NCI-H146 treated with DMSO at 0.1 percent for 48 hours (cell line): Measurements from ENCODE around the gene PRAC2.

Experiments
- DNase-seq: peaks from one replicate; lab custom pipeline; 2025; ENCODE audit not compliant: unreplicated experiment; lab: John Stamatoyannopoulos, UW

The PRAC2 gene

DNA sequence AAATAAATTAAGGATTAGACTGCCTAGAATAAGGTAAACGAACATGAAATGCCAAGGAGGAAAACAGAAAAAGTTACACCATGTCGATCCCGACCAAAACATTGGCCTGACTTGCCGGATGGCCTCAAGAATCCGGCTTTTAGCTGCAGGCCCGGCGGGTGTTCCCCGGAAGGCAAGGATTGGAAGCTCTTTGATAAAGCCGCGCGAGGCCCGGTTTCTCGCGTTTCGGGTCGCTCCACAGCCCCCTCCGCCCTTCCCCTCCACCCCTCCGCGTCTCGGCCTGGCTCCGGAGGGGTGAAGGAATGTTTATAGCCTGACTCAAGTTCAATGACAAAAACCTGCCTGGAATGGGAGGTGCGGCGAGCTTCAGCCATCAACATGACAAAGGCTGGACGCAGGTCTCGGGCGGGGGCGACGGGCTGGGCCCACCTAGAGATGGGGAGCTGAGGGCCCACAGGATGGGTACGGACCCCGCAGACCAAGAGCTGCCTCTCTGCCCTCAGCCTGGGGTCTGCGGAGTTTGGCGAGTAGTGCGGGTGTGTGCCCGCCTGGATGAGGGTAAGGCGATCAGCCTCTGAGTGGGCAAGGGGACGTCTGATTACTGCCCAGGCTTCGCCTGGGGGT, 3.2 kb upstream of the PRAC2 start:
- no peak for DNase-seq

DNA sequence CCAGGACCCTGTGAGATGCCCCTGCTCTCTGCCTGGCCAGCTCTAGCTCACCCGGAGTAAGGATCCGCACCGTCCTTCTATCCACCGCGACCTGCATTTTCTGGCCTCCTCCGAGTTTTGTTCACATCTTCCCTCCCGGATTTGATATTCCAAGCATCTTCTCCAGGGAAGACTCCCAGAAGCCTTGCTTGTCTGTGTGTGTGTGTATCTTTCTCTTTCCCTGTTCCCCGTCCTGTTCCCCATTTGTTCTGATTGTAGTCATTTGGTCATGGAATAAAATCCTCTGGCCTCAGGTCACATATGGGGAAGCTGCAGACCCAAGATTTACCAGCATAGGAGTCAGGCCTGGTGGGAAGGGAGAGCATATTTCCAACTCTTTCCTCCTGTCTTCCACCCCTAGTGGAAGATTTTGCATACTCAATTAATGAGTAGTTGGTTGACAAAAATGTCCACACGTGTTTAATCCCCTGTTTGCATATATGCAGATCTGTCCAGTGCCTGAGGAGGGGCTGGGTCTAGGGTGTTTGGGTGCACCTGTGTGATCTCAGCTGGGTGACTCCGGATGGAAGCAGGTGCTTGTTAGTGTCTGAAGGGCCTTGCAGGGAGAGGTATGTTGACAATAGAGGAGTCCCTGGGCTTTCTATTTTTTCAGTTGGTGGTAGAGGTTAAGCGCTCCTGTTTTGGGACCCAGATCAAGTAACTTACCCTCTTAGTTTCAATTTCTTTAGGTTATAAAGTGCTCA, 2.5 kb upstream of the PRAC2 start:
- DNase-seq: no peak

- no peak for DNase-seq
These were observed 2.0 kb upstream of the PRAC2 start for GRCh38 chr17:48721009-48721402.

DNA sequence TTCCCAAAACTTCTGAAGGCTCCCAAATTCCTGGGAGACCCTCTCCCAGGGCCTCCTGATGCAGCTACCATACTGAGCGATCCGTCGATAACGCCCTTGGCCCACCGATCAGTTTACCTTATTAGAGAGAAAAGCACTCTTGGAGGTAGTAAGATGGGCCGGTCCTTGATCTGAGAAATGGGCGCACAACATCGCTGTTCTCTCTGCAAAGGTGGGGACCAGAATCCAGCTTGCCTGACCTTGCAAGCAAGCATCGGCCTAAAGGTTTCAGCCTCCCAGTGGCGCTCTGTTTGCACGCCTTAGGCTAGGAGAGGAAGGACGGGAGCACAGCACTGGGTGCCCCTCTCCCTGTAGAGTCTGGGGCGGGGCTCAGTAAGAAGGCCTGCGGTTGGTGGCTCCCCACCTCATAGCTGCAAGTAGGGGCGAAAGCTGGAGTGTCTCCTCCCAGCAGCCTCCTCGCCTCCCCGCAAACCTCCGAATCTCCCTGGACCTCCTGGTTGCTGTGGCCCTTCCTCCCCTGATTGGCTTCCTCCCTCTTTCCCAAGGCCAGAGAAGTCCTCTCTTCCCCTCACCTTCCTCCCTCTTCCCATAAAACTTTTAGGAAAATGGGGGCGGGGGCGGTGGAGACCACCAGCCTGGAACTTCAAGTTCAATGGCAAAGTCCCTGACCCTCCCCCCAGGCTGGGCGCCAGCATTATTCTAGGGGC, 631 bp upstream of the PRAC2 start, which contains the start of gene PRAC1:
PRAC1 (minus strand) TSS at position 318 of the 707 bp plus-strand sequence; CDS start at position 192, 126 bp downstream.
- no peak for DNase-seq

DNA sequence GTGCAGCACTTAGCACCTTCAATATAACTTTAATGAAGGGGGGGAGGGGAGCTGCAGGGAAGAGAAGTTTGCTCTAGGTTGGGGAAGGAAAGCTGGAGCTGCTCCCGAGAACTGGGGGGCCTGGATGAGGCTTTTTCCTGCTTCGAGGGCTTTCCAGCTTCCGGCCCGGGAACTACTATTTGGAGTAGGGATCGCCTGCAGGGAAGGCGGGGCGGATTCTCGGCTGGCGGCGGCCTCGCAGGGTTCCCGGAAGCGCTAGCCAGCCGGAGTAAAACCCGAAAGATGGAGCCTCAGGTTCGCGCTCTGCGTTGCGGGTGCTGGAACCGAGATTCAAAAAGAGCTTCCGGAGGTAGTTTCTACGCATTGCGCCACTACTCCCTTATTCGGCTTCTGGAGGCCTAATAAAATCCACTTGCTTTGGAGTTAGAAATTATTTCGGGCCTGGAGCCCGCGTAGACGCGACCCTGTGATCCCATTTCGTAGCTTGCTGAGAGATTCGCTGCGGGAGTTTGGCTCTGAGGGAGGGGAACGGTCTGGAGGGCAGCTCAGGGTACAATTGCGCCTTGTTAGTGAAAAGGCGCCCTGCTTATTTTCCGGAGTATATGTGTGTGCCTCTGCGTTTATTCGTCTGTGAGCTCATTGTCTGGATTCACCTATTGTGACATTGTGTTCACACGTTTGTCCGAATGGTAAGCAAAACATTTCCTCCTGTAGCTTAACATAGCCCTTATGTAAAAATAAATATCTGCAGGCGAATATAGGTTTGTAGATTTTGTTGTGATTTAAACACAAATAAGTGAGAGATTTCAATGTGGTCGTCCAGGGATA, 652 bp downstream of the PRAC2 start:
- DNase-seq: no peak

- no peak for DNase-seq
These were observed 1.4 kb downstream of the PRAC2 start for GRCh38 chr17:48724251-48725003.

DNA sequence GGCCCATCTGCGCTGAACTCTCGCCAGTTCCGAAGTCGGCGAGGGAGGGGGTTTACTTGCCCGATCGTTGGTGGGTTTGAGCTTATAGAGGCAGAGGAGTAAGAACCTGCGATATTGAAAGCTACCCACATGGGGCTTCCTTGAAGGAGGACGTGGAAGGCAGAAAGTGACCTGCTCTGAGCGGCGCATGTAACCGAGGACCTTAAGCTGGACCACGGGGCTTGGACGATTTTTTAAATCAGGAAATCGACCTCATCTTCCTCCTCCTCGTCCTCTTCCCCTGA, 2.0 kb downstream of the PRAC2 start:
- no peak for DNase-seq

DNA sequence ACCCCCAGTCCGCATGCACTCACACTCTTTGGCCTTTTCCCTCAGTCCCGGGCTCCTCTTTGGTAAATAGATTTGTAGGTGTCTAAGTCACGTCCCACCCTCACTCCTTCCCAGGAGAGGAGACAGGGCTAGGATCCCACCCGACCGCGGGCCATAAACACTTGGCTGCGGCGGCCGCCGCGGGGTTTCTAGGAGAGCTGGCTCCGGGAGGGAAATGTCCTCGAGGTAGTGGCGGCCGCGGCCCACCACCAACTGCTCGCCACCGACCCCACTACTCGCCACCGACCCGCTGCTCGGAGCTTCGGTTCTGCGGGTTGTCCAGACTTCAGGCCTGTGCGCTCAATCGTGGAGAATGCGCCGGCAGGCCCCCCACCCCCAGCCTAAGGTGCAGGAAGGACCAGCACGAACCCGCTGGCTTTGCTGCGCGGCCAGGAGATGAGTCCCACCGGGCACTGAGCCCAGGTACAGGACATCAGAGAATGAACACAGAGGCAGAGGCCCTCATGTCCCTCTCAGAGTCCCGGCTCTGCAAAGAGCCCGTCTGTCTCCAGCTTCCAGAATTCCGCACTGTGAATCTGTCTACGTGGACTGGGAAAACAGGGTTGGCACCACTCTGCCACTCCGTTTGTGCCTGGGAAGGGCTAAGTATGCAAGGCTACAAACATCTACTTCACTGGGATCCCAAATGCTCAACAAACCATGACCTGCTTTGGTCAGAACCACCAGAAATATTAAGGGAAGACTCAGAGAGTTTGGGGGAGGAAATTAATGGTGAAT, 2.5 kb downstream of the PRAC2 start:
- no peak for DNase-seq

DNA sequence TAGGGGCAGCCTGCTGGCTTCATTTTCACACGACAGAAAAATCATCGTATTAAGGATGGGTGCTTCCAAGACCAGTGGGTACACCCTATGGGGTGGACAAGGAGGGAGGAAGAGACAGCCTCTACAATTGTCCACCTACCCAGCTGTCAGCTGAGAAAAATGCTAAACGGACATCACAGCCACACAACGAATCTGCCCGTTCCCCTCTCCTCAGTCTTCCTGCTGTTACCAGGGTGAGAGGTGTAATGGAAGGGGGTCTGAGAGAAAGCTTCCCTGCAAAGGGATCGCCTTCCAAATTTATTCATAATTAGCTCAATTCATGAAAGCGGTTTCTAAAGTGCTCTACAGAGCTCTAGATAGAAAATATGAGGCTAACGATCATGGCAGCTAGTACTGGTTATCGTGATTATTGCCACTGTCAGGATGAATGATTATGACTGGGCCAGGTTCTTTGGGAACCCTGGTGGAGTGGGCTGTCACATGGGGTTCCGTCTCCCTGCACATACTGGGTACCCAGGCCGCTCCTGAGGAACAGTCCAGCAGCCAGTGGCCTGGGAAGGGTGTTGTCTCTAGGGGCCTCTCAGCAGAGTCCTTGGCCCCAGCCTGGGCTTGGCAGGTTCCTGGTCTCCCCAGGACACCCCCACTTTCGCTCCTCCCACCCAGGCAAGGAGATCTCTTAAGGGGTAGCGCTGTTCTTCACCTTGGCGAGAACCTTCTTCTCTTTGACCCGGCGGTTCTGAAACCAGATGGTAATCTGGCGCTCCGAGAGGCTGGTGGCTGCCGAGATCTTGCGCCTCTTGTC, 3.3 kb downstream of the PRAC2 start:
- DNase-seq: no peak

GRCh38 chr17:48726916-48727286, 3.9 kb downstream of the PRAC2 start:
- DNase-seq: no peak

DNA sequence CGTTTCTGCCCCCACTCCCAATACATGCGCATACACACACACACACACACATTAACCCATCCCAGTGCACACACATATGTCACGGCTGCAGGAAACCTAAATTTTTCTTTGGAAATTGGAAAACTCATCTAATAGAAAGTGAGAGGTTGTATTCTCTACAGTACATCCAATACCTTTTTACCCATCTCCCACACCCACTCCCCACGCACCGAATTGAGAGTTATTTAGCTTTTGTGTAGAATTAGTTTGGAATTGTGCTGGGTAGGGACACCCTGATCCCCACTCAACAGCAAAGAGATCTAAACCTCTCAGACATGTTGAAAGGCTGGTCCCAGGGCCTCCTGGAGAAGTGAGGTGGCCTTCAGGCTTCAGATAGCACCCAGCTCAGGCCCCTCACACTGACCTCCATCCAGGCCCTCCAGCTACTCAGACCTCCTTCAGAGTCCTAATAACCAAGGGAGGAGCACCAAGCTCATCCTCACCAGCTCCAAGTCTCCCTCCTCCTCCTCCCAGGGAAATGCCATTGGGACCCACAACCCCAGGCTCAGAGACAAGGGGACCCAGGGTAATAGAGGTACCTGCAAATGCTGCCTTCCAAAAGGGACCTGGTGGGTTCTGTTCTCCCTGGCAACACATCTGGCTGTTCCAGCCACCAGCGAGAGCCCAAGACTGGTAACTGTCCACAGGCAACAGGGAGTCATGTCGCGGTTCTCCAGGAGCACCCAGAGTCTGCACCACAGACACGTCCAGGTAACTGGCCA, 4.6 kb downstream of the PRAC2 start:
- no peak for DNase-seq

DNA sequence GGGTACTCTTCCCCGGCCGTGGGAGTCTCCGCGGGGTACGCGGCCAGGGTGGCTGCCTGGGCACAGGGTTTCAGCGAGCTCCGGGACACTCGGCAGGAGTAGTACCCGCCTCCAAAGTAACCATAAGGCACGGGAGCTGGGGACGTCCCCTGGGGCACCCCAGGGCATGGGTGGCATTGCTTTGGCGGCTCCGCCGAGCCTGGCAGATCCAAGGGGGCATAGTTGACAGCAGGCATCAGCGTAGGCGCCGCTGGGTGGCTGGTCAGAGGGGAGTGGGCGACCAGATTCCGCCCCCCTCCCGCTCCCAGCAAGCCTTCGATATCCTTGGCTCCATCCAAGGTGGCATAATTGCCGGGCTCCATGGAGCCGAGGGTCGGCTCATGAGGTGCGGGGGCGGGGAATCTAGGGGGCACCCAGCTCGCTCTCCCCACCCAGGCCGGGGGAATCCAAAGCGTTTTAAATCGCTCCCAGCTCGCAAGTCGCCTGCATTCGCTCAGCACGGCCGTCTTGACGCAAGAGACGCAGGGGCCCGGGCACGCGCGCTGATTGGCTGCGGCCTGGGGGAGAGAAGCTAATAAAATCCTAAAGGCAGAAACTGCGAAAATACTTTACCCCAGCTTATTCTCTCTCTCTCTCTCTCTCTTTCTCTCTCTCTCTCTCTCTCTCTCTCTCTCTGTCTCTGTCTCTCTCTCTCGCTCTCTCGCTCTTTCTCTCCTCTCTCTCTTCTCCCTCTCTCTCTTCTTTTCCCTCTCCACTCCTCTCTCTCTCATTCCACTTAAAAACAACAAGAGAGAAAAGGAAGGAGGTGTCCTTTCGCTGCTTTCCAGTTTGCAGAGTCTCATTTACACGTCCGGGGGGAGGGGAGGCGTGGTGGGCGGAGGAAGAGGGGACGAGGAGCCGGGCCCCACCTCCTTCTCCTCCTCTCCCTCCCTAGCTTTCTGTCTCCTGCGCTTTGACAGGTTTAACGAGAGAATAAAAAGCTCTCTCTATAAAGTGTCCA, 5.5 kb downstream of the PRAC2 start, which contains the start of gene HOXB13:
HOXB13 (minus strand) TSS at position 519 of the 1,000 bp plus-strand sequence; CDS start at position 362, 157 bp downstream.
- no peak for DNase-seq

DNA sequence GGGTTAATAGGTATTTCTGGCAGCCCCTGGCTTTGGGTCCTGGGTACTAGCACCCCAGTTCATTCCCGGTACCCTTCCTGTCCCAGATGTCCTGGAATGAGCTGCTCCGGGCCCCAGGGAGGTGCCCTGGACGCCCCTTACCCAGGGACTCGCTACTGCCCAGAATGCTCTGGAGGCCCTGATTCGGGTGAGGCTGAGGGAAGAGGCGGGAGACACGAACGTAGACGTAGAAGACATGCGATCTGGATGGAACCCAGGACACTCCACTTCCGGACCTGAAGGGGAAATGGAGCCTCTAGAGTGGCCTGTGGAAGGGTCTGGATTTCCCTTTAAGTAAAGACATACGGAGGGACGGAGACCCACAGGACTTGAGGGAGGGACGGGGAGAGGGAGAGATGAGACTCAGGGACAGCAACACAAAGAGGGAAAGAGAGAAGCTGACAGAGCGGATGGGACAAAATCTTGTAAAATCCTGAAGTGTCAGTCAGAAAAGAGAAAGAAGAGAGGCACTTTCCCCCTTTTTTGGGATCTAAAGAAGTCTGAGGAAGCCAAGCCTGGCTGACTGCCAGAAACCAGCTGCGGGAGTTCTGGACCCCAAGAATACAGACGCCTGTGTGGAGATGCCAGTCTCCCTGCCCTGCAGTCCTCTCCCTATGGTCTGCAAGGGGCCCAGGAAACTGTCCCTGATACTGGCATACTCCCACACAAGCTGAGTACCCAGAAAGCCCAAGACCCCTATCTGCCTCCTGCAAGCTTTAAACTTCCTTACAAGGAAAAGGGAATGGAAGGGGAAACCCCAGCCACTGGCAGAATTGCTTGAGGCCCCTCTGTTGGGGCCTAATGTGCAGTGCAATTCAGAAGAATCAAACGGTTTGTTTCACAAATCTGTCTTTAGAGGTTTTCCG, 6.6 kb downstream of the PRAC2 start:
- DNase-seq: no peak

DNA sequence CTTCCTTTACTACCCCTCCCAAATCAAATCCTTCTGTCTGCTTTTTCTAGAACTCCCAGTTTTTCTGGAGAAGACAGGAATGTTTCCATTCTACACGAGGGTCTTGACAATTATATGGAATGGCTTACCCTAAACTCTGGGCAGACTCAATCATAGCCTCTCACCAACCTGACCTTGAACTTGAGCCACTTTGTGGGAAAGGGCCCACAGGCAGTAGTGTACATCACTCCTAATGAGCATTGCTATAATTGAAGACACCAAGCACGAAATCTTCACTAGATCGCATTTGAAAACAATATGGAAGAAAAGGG, 7.2 kb downstream of the PRAC2 start:
- DNase-seq: no peak

GRCh38 chr17:48731355-48731754, 8.4 kb downstream of the PRAC2 start:
- DNase-seq: no peak
